Hematopoietic multipotent progenitor cell treated with erythropoietin and hydrocortisone succinate and interleukin-3 and kit ligand, for 17 days (in vitro differentiated cells): ENCODE measurements around the gene THSD8.

Experiments
- DNase-seq: peaks from one replicate; pipeline ENCODE4 v3.0.0-alpha.2; 2015; ENCODE audit warnings: low spot score

The THSD8 gene

DNA sequence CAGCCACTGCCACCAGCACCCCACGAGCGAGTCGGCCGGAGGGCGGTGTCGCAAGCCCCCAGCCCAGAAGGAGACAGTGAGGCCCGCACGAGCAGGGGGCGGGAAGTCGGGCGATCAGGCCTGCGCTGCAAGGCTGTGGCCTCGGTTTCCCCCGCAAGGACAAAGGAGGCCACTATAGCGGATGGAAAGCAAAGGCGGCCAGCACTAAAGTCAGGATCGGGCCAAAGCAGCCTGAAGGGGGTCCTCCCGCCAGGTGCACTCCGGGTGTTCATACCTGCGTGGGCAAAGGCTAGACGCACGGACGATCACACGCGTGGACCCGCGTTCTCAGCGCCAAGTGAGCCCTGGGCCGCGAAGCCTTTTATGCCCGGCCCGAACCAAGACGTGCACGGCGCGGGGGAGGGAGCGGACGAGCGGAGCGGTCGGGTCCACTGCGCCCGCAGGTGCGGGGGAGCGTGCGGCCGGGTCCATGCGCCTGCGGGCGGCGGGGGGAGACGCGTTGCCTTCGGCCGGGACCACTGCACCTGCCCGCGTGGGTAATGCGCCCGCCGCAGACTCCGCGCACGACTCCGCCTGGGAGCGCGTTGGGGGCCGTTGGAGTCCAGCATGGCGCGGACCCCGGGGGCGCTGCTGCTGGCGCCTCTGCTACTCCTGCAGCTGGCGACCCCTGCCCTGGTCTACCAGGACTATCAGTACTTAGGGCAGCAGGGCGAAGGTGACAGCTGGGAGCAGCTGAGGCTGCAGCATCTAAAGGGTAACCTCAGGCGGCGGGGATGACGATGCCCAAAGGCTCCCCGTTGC lies at the start of gene THSD8, which contains the start of gene PRDX2:
TSS of gene THSD8 (plus strand) at position 604 of the 801 bp plus-strand sequence. CDS start at position 607, 3 bp downstream.
TSS of gene PRDX2 (minus strand) at position 335 of the 801 bp plus-strand sequence. CDS start 539 bp downstream, outside the sequence.
- DNase-seq, result peak; percentile 84

DNA sequence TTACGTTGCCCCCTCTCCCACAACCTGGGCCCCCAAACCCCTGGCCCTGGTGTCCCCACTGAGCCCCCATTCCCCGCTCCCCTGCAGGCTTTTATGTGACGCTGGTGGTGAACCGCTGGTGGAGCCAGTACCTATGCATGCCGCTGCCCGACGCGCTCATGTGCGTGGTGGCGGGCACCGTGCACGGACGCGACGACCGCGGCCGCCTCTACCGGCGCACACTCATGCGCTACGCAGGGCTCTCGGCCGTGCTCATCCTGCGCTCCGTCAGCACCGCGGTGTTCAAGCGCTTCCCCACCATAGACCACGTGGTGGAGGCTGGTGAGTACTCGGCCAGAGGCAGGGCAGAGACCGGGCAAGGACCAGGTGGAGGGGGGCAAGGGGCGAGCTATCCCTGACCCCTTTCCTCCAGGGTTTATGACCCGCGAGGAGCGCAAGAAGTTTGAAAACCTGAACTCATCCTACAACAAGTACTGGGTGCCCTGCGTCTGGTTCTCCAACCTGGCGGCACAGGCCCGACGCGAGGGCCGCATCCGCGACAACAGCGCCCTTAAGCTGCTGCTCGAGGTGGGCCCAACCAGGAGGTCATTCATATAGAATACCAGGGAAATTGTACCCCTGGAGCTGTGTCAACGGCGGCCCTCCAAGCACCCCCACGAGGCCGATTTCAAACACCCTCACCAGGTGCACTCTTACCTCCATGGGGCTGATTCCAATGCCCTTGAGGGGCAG lies 47.2 kb upstream of the THSD8 start:
- DNase-seq, result no peak

DNA sequence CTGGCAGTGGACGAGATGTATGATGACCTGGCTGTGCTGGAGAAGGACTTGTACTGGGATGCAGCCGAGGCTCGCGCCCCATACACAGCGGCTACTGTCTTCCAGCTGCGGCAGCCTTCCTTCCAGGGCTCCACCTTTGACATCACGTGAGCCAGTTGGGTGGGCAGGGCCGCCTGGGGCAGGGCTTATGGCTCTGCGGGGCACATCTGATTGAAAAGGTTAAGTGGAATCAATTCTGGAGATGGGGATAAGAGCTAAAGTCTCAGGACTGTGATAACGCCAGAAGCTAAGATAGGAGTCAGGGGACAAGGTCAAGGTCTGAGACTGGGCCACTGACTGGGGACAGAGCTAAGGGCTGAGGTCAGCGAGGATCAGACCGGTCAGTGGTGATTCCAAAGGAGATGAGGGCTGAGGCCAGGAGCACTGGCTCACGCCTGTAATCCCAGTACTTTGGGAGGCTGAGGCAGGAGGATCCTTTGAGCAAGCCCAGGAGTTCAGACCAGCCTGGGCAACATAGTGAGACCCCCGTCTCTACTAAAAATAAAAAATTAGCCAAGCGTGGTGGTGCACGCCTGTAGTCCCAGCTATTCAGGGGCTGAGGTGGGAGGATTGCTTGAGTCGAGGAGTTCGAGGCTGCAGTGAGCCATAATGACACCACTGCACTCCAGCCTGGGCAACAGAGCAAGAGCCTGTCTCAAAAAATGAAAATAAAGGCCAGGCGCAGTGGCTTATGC lies 45.6 kb upstream of the THSD8 start:
- DNase-seq, result no peak

DNA sequence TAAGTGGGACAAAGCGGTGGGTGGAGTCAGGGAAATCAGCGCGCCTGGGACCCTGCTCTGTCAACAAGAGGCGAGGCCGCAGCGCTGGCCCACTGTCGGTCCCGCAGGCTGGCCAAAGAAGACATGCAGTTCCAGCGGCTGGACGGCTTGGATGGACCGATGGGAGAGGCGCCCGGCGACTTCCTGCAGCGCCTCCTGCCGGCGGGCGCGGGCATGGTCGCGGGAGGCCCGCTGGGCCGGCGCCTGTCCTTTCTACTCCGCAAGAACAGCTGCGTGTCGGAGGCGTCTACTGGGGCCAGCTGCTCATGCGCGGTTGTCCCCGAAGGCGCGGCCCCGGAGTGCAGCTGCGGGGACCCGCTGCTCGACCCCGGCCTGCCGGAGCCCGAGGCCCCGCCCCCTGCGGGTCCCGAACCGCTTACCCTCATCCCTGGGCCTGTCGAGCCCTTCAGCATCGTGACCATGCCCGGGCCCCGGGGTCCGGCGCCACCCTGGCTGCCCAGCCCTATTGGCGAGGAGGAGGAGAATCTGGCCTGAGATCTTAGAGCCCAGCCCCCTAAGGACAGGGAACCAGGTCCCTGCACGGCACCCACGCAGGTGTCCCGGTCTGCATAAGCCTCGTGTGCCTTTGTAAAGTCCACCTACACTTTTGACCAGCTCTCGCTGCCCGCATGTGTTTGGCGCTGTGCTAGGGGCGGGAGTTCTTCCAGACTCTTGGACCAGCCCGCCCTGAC lies 44.2 kb upstream of the THSD8 start:
- DNase-seq, result peak; percentile 75

DNA sequence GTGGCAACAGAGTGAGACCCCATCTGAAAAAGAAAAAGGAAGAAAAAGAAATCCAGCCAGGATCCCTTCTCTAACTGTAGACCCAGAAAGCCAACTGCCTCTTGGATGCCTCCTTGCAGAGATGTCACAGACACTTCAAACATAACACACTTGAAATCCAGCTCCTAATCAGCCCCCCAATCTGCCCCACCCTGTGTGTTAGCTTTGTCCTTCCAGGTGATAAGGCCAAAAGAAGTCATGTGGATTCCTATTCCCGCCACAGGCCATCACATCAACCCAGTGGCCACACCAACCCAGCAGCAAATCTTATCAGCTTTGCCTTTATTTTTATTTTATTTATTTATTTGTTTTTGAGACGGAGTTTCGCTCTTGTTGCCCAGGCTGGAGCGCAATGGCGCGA lies 42.2 kb upstream of the THSD8 start:
- no peak for DNase-seq

DNA sequence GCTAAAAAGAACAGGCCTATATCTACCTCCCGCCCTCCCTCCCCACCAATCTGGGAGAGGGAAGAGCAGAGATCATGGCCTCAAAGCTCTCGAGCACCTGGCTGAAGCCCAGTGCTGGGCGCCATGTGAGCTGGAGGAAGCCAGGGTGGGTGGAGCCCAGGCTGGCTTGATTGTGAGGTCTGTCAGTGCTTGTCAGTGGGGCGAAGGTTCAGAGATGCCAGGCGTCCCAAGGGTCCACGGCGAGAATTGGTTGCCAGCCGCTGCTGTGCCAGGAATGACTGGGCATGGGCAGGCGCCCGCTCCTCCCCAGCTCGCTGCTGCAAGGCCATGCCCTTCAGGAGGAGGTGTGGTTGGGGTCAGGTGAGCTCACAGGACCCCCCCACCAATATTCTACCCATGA lies 38.8 kb upstream of the THSD8 start:
- DNase-seq, result no peak

DNA sequence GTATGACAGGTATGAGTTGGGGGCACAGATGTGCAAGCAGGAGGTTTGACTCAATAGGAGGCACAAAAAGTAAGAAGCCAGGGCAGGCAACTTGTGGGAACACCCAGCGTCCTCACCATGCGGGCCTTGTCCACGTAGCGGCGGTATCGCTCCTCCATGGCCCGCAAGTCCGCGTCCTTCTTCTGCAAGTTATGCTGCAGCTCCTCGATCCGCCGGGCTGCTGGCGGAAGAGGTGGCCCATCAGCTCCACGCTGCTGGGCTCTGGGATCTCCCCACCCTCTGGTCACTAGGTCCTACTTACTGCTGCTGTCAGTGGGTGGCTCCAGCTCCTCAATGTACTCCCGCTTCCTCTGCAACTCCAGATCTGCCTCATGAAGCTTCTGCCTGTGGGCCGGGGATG lies 37.2 kb upstream of the THSD8 start:
- DNase-seq, result no peak

DNA sequence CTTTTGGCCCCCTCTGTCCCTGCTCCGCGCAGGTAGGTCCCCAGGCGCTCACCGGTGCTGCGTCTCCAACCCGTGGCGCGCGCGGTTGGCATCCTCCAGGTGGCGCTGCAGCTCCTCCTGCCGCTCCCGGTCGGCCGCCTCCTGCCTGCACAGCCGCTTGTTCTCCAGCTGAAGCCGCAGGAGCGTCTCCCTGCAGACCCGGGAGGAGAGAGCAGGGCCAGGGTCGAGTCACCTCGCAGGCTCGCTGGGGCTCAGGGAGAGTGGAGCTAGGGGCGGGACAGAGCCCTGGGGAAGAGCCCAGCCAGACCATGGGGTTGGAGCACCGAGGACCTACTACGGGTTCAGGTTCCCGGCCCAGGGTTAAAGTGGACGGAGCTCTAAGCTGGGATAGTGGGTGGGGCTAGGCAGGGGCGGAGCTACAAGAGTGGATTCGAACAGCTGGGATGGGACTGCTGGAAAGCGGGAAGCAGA lies 35.8 kb upstream of the THSD8 start:
- DNase-seq, result no peak

DNA sequence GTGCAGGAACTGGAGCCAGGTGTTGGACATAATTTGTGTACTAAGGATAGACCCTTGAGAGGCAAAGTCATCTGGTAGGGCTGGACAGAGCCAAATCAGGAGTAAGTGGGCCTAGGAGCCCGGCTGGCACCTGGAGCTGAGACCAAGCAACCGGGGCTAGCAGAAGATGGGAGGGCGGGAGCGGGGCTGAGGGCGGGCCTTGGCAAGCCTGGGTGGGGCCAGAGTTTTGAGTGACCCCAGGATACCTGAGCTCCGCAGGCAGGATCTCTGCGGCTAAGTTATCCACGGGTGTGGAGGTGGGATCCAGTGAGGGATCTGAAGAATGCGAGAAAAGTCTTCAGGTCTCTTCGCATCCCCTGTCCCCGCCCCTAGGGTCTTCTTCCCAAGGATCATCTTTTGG lies 34.7 kb upstream of the THSD8 start:
- no peak for DNase-seq

DNA sequence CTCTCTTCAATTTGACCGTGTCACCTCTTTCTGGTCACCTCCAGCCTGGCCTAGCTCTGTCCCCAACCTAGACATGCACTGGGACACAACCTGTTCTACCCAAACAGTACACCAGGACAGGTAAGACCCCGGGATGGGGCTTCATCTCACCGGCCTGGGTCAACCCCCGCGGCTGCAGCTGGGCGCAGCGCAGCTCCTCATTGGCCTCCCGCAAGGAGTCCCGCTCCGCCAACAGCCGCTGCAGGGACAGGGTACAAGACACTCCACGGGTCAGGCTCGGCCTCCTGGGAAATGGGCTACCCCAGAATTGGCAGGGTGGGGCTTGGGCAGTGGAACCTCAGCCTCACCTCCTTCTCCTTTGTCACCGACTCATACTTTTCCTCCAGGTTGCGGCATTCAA lies 34.2 kb upstream of the THSD8 start:
- DNase-seq, result no peak

DNA sequence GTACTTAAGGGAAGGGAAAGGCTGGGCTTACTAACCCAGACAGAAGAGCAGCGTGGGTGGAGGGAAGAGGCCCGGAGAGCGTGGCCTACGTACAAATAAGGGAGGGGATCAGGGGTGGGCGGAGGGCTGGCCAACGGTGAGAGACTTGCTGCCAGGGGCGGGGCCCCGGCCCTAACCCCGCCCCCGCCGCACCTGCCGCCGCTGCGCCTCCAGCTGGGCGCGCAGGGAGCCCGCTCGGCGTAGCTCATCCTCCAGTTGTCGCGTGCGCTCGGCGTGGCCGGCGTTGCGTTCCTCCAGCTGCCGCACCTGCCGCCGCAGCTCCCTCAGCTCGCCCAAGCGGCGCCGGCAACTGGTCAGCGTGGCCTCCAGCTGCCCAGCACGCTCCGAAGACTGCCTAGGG lies 32.2 kb upstream of the THSD8 start:
- no peak for DNase-seq

DNA sequence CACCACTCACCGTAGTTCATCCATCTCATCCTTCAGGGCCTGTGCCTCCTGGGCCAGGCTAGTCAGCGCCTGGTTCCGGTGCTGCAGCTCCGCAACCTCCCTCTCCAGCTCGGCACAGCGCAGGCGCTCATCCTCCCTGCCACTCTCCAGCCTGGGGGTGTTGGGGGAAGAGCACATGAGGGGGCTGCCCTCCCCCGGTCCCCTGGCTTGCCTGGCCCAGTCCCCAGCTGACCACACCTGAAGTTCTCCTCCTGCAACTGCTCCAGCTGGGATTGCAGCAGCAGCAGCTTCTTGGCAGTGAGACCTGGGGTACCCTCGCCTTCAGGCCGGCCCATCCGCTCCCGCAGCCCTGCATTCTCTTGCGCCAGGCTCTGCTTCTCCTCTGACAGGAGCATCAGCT lies 30.9 kb upstream of the THSD8 start:
- DNase-seq, result no peak

DNA sequence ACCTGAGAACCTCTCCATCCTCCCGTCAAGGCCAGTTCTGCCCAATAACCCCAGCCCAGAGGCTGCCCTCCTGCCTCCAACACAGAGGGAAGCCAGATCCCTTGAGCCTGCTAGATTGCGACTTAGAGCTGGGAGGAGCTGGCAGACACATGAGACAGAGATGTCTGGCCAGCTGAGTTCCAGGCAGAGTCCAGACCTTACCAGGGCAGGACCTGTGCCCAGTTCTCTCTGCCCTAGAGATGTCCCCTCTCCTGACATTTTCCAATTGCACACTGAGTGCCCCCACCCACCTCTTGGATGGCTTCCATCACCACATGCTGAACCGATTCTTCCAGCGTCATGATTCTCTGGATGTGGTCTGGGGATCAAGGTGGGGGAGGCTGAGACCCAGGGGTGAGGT lies 29.5 kb upstream of the THSD8 start:
- DNase-seq, result no peak

DNA sequence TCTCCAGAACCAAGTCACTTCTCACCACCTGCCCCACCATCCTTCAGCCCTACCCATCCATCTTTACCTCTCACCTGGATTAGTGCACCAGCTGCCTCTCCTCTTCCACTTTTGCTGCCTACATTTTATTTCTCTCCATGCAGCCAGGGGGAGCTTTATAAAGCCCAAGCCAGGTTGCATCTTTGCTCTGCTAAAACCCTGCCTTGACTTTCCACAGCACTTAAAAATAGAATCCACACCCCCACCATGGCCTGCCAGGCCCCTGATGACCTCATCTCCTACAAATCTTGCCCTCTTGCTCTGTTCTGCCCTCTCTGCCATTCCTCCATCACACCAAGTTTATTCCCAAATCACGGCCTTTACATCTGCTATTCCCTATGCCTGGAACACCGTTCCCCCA lies 28.3 kb upstream of the THSD8 start:
- no peak for DNase-seq

DNA sequence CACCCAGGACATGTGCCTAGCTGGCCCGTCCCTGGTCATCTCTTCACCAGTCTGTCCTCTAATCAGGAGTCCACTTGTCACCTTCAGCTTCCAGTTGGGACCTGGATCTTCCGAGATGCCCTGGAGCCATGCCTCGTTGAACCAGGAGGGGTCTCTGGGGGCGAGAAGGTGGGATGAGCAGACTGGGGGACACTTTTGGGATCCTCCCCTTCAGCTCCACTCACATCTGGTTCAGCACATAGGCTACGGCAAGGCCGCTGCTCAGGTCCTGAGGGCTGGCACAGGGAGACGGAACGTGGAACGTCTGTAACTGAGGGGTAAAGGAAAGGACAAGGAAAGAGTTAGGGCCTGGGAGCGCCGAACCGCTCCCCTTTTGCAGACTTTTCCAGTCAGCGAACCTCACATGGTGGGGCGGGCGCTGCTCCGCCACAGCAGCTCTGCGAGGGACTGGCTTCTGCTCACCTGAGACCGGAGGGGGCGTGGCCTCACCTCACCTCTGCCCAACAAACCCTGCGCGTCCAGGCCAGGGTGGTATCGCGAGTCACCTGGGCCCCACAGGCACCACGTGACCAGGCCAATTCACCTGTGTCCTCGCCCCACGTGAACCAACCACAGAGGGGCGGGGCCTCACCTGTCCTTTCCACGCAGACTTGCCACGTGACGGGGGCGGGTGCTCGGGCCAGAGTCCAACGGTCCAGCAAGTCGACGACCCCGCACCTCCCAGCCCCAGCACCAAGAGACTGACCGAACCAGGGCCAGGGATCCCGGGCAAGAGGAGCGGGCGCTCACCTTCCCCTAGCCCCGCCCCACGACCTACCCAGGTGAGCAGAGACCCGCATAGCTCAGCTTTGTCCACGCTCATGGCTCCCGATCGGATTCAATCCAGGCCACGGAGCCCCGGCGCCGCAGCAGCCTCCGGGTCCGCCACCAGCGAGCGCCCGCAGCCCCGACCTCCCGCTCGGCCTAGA lies 27.0 kb upstream of the THSD8 start, which contains the start of gene HOOK2:
TSS of gene HOOK2 (minus strand) at position 965 of the 968 bp plus-strand sequence. CDS start at position 862, 103 bp downstream.
- peak; percentile 72 for DNase-seq

DNA sequence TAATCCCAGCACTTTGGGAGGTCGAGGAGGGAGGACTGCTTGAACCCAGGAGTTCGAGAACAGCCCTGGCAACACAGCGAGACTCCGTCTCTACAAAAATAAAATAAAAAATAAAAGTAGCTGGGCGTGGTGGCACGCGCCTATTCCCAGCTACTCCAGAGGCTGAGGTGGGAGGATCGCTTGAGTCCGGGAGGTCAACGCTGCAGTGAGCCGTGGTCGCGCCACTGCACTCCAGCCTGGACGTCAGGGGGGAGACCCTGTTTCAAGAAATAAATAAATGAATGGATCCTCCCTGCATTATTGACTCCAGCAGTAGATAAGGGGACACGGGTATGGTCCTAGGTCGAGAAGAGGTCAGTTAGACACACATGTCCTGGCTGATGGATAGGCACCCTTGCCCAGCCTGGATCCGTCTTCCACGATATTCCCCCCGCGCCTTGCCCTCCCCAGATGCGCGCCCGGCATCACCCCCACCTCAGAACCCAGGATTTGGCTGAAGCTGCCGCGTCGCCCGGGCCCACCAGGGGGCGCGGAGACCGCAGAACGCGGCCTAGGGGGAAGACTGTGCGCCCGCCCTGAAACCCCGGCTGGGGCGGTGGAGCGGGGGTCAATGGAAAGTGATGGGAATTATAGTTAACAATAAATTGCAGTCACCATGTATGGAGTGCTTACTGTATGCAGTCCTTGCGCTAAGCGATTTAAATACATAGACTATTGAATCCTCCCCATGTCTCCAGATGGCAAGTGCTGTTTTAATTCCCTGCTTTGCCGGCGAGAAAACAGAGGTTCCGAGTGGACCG lies 24.5 kb upstream of the THSD8 start:
- DNase-seq, result peak; percentile 82

DNA sequence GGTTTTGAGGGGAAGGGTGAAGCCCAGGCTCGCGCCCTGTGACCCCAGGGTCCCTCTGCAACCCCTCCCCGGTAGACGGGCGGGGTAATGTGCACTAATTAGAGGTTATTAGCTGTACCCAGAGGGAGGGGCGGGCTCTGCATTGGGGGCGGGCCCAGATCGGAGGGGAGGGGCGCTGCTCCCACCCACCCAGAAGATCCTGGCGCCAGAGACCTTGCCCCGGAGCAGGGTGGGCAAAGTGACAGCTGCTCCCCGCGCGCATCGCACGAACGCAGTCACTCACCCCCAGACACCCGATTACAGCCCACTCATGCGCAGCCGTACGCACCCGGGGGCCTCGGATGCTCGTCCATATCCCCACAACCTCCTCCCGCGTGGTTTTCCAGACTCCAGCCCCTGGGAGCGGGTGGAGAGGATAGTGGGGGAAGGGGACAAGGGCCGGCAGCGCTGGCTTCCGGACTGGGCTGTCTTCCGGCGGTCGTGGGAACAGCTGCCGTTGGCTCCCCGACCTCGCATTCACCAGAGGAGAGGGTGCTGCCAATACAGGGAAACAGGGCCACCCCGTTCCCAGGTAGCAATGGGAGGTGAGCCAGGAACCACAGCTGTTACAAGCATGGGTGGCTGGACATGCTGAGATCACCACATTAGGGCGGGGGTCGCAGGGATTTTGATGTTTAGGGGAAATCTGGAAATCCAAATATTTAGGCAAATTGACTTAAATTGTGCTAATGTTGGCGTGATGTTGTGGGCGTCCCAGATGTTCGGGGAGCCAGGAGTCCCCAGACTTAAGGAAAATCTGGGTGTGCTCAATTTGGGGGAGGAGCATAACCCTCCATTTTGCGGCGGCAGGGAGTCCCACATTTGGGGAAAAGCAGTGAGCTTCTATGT lies 23.6 kb upstream of the THSD8 start:
- peak; percentile 10 for DNase-seq

DNA sequence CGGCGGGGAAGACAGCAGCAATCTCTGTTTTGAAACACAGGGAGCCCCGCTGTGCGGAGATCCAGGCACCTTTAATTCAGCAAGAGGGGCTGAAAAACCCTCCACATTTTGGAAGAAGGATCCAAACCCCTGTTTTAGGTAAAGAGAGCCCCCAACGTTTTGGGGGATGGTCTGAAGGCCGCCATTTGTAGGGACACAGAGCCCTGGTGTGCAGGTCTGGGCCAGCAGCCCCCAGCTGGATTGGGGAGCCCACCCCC lies 23.0 kb upstream of the THSD8 start:
- DNase-seq, result no peak
